ENCODE results near the gene SLC9A8. TPM values are rescaled to one million over a fixed set of nuclear protein-coding genes. Genes with fewer than 3 reads are reported as not detected.

Gene SLC9A8
- total and polyA plus RNA-seq, 2 of the 4 experiments (the other 2 are of a cell fraction): 4.1 to 5.0 TPM

DNA sequence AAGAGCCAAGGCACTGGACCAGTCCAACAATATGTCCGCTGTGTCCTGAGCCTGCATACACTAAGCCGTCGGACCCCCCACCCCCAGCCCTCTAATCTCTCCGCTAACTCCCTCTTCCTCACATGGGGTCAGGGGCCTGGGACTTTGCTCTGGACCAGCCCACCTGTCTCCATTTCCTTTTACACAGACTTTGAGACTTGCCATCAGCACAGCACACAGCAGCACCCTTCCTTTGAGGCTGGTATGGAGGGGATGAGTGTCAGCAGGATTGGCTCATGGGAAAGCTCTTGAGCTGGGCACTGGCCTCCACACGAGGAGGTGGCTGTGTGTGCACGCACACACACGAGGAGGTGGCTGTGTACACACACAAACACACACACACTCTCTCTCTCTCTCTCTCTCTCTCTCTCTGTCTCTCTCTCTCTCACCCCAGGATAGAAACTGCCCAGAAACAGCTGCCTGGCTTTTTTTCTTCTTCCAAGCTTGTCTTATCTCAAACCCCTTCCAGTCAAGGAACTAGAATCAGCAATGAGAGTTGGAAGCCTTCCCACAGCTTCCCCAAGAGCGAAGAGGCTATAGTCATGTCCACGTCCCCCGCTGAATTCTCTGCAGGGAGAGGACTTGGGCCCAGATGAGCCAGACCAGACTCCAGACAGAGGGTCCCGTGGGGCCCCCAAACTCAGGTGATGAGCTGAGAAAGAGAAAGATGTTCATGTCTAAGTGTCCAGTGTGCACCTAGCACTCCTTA is 18.6 kb downstream of the SLC9A8 start (continued):
- TF ChIP-seq BHLHE40 (IDR thresholded peaks at IDR 0.05; ENCODE audit: low read depth, low read length): no peak

DNA sequence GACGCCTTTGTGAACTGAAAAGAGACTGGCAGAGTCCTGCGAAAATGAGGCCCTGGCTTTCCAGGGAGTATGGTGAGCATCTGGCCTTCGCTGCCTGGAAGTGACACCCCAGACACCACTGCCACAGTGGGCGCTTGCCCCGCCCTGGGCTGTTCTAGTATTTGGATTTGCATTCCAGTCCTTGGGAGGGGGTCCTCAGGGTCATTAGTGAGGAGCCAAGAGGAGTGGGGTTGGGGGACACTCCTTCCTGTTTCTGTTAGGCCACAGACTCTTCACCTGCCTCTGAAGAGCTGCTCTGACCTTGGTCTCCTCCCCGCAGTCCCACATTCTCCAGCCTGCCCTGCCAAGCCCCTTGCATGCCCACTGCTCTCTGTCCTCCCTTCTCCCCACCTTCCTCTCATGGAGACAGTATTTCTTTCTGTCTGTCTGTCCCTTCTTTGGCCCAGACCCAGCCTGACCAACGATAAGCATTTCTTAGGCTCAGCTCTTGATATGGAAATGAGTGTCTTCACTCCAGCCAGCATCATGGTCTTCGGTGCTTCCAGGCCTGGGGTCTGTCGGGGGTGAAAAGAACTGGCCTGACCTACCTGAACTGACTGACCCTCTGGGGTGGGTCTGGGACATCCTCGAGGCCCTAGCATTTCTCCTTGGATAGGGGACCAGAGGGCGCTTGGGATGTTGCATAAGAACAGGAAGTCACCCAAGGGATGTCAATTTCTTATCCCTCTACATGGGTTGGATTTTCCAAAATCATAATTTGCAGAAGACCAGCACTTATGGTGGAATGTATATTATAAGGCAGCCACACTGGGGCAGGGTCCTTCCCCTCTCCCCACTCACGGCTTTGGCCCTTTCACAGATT is 19.4 kb downstream of the SLC9A8 start:
- Histone ChIP-seq H2AFZ (replicated peaks; ENCODE audit: low read length, poor library complexity) (no peak overlapping the region), H4K8ac (ENCODE audit: low read depth in 2 of 2, low read length in 2 of 2) (no peak overlapping the region), H2BK20ac (ENCODE audit: low read depth, low read length) (no peak overlapping the region), H4K91ac (ENCODE audit: insufficient read depth, low read depth, low read length) (peak overlapping the region; percentile 9; the same call in 1 of the 2 replicates), H3K9ac (ENCODE audit: low read depth, low read length) (no peak overlapping the region), H3K79me1 (ENCODE audit: low read depth in 1 of 2, low read length in 2 of 2) (peaks cover 0 to 6% of the 10 kb centered on the region in 2 experiments; a peak in 1 of 4 replicates), H2BK120ac (ENCODE audit: low read depth, low read length) (0 out of 2 replicates have a peak overlapping the region, but pooled peaks have one; percentile 3), H3K4me2 (ENCODE audit: low read depth, low read length) (no peak overlapping the region), H4K20me1 (ENCODE audit: insufficient read depth, low read length) (no peaks in the 10 kb centered on the region), H3K36me3 (ENCODE audit: control insufficient read depth, insufficient read depth, low read length) (peaks cover 10% of the 10 kb centered on the region), H2BK15ac (ENCODE audit: low read depth, low read length) (no peak overlapping the region), H3K9me1 (ENCODE audit: insufficient read depth, low read length) (peaks cover 7% of the 10 kb centered on the region; the same call in 1 of the 2 replicates), H3K27ac (ENCODE audit: insufficient read depth, low read length) (peak overlapping the region; percentile 71; the same call in 1 of the 2 replicates), H3K23ac (ENCODE audit: low read depth, low read length) (no peak overlapping the region), H3K9me3 (ENCODE audit: control insufficient read depth, insufficient read depth, low read length) (no peaks in the 10 kb centered on the region), H2BK5ac (ENCODE audit: low read depth, low read length, poor library complexity, severe bottlenecking) (peak overlapping the region; percentile 24), H3K4me1 (ENCODE audit: control insufficient read depth, insufficient read depth, low read length) (peaks cover 6% of the 10 kb centered on the region; the same call in 1 of the 2 replicates), H2AK5ac (ENCODE audit: low read depth, low read length) (no peak overlapping the region), H3K14ac (replicated peaks; ENCODE audit: low read depth, low read length) (no peak overlapping the region), H3K4me3 (ENCODE audit: insufficient read depth, low read depth, low read length) (no peak overlapping the region), H3K56ac (ENCODE audit: extremely low read depth, insufficient read depth, low read length) (no peak overlapping the region), H3K4ac (ENCODE audit: low read depth, low read length) (peak overlapping the region; percentile 53), H3K18ac (ENCODE audit: low read depth, low read length) (peak overlapping the region; percentile 24), H3K27me3 (ENCODE audit: control insufficient read depth, insufficient read depth, low read length) (no peaks in the 10 kb centered on the region), H4K5ac (ENCODE audit: low read depth, low read length) (no peak overlapping the region), H2AK9ac (replicated peaks; ENCODE audit: low read depth, low read length, poor library complexity) (no peak overlapping the region)
- BruUV-seq (replicated peaks): no TSS peak
- 100% methylated on average over 1 of the region's 12 CpGs; no CpG with 5 or more reads in 1 of the 2 experiments for WGBS, 2 experiments (ENCODE audit: extremely low coverage in 2 of 2, insufficient read length in 1 of 2)
- no peak; the same call in 1 of the 2 replicates for ATAC-seq (ENCODE audit: low read depth)
- CTCF ChIA-PET: no interaction called here
- POLR2A ChIA-PET (ENCODE audit: unreplicated experiment): interaction anchor here (0.6 kb wide), 1 partner anchor 187 kb away, joined by 4 read pairs; no protein-coding TSS in a partner anchor
- in situ Hi-C loops (cut with MboI; ENCODE audit: low sequenced_read_pairs): no loop called here
- dilution Hi-C loops (cut with HindIII; ENCODE audit: low sequenced_read_pairs, unreplicated experiment): no loop called here
- intact Hi-C loops (cut with micrococcal nuclease): no loop called here
- no peak for DNase-seq
- TF ChIP-seq NFE2L2 (IDR thresholded peaks at IDR 0.05; ENCODE audit: low read depth, low read length) (no peak), SMC3 (IDR thresholded peaks at IDR 0.05; ENCODE audit: low read depth, low read length) (no peak), RAD21 (IDR thresholded peaks at IDR 0.05; ENCODE audit: low read length) (no peak), CHD1 (IDR thresholded peaks at IDR 0.05; ENCODE audit: low read depth, low read length) (no peak), MAFK (IDR thresholded peaks at IDR 0.05; ENCODE audit: low read depth, low read length) (no peak), RFX5 (IDR thresholded peaks at IDR 0.05; ENCODE audit: low read depth, low read length) (no peak), BHLHE40 (IDR thresholded peaks at IDR 0.05; ENCODE audit: low read depth, low read length) (no peak), CEBPB (IDR thresholded peaks at IDR 0.05; ENCODE audit: low read depth, low read length) (no peak), POLR2A (IDR thresholded peaks at IDR 0.05; ENCODE audit: low read depth, low read length) (no peak), RCOR1 (IDR thresholded peaks at IDR 0.05; ENCODE audit: insufficient replicate concordance, low read length) (no peak), FOS (IDR thresholded peaks at IDR 0.05; ENCODE audit: low read depth, low read length) (no peak)
- TF ChIP-seq, protein P1, sequence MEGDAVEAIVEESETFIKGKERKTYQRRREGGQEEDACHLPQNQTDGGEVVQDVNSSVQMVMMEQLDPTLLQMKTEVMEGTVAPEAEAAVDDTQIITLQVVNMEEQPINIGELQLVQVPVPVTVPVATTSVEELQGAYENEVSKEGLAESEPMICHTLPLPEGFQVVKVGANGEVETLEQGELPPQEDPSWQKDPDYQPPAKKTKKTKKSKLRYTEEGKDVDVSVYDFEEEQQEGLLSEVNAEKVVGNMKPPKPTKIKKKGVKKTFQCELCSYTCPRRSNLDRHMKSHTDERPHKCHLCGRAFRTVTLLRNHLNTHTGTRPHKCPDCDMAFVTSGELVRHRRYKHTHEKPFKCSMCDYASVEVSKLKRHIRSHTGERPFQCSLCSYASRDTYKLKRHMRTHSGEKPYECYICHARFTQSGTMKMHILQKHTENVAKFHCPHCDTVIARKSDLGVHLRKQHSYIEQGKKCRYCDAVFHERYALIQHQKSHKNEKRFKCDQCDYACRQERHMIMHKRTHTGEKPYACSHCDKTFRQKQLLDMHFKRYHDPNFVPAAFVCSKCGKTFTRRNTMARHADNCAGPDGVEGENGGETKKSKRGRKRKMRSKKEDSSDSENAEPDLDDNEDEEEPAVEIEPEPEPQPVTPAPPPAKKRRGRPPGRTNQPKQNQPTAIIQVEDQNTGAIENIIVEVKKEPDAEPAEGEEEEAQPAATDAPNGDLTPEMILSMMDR (conservative IDR thresholded peaks at IDR 0.05; ENCODE audit: low read depth, low read length): no peak
